Activated CD4-positive, alpha-beta T cell treated with anti-CD3 and anti-CD28 coated beads, Interleukin-2, Interleukin-4, amounts not matched to agents 100 ng/mL and 50 ng/mL, durations not matched to agents 16 hours and 8 hours (primary cell): ENCODE data around the gene CHRD.
"Not testable (repeated sequence)": the region's sequence is repeated elsewhere in the genome, so short reads cannot be mapped to it uniquely, and the experiment has no call there.

Experiments used
- DNase-seq: peaks from one replicate; pipeline ENCODE4 v3.0.0-alpha.2; 2020; ENCODE audit warnings: low spot score

Gene CHRD

GRCh38 chr3:184419171-184419570 is 39.3 kb downstream of the CHRD start:
- DNase-seq = no peak

- no peak for DNase-seq
Measured at GRCh38 chr3:184423561-184423960, 43.7 kb downstream of the CHRD start.

- DNase-seq = no peak
Measured at GRCh38 chr3:184426691-184427141, 46.9 kb downstream of the CHRD start.

GRCh38 chr3:184428561-184429175 is 48.8 kb downstream of the CHRD start:
- DNase-seq = no peak

- DNase-seq = no peak
Measured at GRCh38 chr3:184429786-184430185, 49.9 kb downstream of the CHRD start.

- DNase-seq = no peak
Measured at GRCh38 chr3:184430940-184431339, 51.1 kb downstream of the CHRD start.

GRCh38 chr3:184433178-184433577 is 53.3 kb downstream of the CHRD start:
- not testable (repeated sequence) for DNase-seq

GRCh38 chr3:184439096-184439495 is 59.2 kb downstream of the CHRD start:
- no peak for DNase-seq
